GM19463 (cell line): Measurements from ENCODE around the gene SPAG4.
A peak's percentile ranks its signal among the peaks of the same experiment; 100 is the strongest.

Source experiments
- ATAC-seq: cut with Tn5 transposase; IDR thresholded peaks from one replicate; pipeline ENCODE4 v1.9.1; 2021; ENCODE audit warnings: mild to moderate bottlenecking, moderate library complexity; ENCODE audit not compliant: unreplicated experiment

The SPAG4 gene, protein sequence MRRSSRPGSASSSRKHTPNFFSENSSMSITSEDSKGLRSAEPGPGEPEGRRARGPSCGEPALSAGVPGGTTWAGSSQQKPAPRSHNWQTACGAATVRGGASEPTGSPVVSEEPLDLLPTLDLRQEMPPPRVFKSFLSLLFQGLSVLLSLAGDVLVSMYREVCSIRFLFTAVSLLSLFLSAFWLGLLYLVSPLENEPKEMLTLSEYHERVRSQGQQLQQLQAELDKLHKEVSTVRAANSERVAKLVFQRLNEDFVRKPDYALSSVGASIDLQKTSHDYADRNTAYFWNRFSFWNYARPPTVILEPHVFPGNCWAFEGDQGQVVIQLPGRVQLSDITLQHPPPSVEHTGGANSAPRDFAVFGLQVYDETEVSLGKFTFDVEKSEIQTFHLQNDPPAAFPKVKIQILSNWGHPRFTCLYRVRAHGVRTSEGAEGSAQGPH

DNA sequence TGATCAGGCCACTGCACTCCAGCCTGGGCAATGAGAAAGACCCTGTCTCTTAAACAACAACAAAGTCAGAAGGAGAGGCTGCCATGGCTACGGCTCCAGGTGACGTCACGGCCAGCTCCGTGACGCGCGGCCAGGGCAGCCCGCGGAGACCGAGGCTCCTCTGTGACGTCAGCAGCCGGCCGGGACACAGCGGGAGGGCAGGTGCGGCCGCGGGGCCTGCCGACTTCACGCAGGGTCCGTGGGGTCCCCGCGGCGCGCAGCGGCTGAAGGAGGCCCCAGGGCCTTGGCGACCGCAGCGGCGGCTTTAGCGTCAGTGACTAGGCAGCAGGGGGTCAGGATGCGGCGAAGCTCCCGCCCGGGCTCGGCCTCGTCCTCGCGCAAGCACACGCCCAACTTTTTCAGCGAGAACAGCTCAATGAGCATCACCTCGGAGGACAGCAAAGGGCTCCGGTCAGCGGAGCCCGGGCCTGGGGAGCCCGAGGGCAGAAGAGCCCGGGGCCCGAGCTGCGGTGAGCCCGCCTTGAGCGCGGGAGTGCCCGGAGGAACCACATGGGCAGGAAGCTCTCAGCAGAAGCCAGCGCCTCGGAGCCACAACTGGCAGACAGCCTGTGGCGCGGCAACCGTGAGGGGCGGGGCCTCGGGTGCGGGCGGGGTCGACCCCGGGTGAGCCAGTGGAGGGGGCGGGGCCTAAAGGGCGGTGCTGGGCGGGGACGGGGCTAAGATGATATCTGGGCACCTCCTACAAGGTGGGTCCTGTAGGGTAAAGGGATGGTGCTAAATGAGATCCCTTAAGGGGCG, at the start of gene SPAG4:
TSS of gene SPAG4 (plus strand) at position 163 of the 798 bp plus-strand sequence. CDS start at position 338, 175 bp downstream.
- peak; percentile 66 for ATAC-seq

DNA sequence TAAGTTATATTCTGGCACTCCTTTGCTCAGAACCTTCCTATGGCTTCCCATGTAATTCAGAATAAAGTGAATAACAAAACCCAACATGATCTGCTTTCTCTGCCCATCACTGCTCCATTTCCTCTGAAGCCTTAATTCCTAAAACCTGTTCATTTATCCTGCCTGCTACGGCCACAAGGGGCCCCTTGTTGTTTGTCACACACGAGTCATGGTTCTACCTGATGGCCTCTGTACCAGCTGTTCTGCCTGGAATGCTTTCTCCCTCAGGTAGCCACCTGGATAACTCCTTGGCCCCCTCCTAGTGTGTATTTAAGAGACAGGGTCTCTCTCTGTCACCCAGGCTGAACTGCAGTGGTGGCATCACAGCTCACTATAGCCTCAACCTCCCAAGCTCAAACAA, 47.0 kb upstream of the SPAG4 start:
- no peak for ATAC-seq

DNA sequence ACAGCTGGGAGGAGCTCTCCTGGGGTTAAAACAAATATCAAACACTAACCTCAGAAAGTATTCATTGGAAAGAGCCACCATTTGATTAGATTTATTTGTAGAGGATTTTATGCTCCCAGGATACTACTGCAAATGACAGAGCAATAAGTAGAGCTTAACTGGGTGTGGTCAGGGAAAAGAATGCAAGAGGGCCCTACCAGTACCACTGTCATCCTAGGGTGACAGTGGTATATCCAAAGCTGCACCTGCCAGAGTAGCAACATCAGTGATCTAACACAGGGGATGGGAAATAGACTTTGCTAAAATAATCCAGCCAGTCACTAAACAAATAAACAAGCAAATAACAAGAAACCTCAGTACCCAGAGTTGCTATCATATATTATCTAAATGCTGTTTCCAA, 44.1 kb upstream of the SPAG4 start:
- ATAC-seq = no peak

DNA sequence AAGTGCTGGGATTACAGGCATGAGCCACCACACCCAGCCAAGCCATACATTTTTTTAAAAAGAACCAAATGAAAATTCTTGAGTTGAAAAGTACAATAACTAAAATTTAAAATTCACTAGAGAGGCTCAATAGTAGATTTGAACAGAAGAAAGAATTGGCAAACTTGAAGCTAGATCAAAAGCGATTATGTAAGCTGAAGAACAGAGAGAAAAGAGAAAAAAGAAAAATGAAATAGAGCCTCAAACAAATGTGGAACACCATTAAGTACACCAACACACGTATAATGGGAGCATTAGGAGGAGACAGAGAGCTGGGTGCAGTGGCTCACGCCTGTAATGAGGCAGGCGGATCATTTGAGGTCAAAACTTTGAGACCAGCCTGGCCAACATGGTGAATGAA, 42.8 kb upstream of the SPAG4 start:
- ATAC-seq = no peak

DNA sequence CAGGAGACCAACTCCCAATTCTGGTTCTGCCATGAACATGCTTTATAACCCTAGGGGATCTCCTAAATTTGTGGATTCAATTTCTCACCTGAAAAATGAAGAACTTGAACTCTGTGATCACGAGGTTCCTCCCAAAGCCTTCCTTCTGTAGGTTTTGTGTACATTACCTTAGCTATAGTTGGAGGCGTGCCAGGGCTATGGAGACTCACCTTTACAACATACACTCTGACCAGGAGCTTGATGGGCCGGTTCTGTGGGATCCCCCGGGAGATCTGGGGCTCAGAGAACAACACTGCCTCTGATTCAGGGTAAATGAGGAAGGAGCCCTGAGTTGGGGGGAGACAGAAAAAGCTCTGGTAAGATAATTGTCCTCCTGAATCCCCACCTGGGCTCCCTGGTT, 39.7 kb upstream of the SPAG4 start:
- no peak for ATAC-seq

DNA sequence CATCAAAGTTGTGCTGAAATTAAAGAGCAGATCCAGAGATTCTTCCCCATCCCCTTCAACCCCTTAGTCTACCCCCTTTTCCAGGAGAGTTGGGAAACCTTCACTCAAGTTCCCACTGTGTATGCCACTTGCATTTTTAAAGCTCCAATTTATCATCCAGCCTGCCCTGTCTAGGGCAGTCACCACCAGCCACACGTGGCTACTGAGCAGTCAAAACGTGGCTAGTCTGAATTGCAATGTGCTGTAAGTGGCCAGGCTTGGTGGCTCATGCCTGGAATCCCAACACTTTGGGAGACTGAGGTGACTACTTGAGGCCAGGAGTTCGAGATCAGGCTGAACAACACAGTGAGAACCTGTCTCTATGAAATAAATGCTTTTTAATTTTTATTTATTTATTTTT, 38.8 kb upstream of the SPAG4 start:
- no peak for ATAC-seq

DNA sequence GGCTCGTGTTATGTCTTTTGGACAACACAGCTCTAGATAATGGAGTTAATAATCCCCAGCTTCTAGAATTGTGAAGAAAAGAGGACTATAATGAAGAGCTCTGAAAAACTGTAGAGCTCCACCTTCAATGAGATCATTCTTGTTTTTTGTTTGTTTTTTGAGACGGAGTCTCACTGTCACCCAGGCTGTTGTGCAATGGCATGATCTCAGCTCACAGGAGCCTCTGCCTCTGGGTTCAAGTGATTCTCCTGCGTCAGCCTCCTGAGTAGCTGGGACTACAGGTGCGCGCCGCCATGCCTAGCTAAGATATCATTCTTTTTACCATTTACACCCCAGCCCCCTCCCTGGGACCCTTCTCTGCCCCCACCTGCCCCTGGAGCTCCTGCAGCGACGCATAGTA, 37.2 kb upstream of the SPAG4 start:
- no peak for ATAC-seq

DNA sequence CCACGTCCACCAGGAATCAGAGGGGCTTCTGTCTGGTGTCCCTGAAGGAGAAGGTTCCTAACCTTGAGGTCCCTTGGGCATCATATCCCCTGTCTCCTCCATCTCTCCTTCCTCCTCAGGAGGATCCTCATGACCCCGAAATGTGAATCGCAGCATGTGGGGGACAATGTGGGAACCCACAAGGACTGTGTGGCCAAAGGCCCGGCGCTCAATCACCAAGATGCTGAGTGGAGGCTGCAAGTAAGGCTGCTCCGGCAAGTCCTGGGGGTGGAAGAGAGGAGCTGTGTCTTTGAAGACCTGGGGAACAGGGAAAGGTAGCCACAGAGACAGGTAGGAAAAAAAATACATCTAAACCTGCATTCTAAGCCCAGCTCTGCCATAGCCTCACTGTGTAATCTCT, 36.4 kb upstream of the SPAG4 start:
- ATAC-seq = no peak

DNA sequence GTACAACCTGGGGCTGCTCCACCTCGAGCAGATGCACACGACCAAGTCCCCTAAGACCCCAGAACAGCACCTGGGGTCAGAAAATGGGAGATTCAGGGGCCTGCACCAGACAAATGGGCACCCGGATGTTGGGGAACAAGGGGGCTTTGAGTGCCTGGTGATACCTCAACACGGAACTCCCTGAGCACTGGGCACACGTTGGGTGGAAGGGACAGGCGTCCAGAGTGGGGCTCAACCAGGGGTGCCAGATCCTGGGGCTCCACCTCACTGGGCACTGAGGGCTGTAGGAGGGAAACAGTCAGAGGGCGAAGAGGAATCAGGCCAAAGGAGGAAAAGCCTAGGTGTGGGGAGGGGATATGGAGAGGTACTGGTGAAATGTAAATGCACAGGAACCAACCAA, 33.5 kb upstream of the SPAG4 start:
- no peak for ATAC-seq

DNA sequence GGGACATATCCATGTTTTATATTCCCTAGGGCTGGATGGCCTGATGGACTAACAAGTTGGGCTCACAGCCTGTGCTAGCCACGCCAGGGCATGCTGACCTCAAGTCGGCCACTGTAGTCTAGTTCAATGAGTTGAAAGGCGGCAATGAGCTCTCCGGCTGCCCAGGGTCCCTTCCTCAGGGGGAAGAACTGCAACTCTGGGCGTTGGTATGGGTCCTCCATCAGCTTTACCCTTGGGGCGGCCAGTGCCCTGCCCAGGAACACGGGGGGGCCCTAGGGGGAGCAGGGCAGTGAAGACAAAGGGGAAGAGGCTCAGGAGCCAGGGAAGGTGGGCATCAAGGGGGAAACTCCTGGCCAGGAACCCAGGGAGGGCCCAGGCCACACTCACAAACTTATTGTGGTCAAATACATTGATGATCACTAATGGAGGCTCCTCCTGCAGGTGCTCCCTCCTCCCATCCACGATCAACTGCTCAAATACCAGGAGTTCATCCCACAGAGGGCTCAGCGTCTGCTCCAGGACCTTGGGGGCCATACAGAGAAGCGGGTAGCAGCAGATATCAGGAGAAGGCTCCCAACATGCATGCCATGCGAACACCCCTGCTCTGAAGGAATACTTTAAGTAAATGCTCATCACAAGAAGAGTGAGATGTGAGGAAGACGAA, 32.8 kb upstream of the SPAG4 start:
- ATAC-seq = no peak

DNA sequence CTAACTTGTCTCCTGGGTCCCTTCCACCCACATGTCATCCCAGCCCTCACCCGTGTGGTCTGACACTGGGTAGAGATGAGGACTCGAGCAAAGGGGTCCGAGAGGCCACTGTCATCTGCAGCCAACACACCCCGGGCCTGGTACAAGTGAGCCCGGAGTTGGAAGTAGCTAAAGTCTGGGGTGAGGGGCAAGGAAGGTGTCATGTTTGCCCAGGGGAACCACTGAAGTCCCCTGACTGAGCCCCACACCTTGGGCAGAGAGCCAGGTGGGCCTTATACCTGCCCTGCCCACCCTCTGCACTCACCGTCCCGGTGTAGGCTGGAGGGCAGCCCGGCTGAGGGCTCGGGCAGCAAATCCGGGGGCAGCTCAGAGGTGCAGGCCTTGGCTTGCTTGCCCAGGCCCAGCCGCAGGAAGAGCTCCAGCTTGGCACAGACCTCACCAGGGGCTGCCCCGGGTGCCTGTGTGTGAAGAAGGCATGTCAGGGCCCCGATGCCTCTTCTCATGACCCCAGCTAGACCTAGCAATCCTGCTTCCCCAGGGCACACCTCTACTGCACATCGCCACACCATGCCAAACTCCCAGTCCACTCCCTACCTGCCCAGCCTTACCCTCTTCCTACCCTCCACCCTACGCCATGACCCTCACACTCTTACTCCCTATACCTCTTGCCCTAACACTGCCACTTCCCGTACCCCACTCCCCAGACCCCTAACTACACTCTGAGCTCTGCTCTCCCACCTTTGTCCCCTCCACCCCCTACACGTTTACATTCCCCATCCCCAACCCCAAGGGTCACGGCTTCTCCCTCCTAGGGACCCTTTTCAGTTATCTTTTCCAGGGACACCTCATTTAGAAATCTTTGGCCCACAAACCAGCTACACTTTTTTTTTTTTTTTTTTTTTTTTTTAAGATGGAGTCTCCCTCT, 31.7 kb upstream of the SPAG4 start:
- ATAC-seq = no peak

DNA sequence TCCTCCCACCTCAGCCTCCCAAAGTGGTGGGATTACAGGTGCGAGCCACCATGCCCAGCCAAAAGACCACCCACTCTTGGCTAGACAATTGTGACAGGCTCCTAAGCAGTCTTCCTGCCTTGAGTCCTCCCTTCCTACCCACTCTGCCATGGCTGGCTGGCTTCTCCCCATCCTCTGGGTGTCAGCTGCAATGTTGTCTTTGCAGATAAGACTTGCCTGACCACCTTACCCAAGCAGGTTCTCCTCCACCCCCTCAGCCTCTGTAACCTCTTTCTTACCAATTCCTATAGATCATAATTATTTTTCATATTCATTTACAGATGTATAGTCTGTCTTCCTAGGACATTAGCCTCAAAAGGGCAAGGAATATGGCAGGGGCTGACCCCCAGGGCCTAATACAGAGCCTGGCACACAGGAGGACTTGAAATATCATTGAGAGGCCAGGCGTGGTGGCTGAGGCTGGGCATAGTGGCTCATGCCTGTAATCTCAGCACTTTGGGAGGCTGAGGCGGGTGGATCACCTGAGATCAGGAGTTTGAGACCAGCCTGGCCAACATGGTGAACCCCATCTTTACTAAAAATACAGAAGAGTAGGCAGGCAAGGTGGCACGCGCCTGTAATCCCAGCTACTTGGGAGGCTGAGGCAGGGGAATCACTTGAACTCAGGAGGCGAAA, 28.7 kb upstream of the SPAG4 start:
- ATAC-seq = no peak

DNA sequence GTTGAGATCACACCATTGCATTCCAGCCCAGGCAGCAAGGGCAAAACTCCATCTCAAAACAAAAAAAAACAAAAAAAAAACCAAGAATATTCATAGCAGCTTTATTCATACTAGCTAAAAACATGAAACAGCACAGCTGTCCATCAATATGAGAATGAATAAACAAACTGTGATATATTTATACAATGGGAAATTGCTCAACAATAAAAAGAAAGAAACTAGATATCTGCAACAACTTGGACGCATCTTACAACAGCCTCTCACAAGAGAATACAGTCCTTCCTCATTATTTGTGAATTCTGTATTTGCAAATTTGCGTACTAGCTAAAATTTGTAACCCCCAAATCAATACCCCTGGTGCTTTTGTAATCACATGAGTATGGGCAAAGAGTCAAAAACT, 28.2 kb upstream of the SPAG4 start:
- ATAC-seq = no peak

DNA sequence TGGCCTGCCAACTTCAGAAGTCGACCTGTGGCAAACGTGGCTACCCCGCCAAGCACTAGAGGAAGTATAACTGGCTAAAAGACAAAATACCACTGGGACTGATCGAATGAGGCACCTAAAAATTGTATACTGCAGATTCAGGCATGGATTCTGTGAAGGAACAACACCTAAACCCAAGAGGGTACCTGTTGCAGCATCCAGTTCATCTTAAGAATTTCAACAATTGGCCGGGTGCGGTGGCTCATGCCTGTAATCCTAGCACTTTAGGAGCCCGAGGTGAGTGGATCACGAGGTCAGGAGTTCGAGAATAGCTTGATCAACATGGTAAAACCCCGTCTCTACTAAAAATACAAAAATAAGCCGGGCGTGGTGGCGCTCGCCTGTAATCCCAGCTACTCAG, 27.2 kb upstream of the SPAG4 start:
- ATAC-seq = no peak

DNA sequence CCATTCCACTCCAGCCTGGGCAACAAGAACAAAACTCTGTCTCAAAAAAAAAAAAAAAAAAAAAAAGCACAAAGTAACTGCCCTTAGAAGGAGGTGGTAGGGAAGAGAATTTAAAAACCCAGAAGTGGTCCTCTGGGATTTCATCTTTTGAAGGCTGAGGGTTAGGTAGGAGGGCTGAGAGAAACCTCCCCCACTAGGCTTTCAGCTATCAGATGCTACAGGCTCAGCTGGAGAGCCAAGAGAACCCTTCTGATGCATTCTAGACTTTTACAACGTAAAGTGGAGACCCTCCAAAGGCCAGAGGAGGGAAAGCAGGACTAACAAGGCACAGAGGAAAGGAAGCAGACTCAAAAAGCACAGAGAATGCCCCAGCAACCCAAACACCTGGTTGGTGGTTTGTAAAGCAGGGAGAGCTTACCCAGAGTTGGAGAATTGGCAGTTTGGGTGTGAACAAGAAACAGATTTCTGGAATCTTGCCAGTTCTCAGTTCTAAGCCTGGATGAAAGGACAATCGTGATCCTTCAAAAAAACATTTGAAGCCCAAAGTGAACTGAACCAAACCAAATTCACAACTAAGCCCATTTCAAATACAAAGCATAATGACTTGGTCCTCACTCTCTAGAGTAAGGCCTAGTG, 23.2 kb upstream of the SPAG4 start:
- ATAC-seq = no peak

DNA sequence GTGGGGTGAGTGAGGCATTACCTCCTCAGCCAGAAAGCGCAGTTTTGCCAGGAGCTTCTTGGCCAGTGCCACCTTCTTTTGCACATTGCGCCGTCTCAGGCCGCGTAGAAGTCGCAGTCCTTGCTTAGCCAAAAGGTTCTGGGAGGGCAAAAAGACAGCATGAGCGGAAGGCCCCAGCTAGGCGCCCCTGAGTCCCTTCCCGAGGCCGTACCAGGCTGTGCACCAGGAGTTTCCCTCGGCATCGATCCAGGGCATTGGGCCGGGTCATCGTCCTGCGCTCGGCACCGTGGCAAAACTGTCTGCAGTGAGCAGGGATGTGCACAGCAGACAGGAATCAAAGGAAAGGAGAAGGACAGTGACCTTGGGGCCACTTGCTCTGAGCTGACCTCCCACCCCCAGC, 20.2 kb upstream of the SPAG4 start:
- no peak for ATAC-seq

DNA sequence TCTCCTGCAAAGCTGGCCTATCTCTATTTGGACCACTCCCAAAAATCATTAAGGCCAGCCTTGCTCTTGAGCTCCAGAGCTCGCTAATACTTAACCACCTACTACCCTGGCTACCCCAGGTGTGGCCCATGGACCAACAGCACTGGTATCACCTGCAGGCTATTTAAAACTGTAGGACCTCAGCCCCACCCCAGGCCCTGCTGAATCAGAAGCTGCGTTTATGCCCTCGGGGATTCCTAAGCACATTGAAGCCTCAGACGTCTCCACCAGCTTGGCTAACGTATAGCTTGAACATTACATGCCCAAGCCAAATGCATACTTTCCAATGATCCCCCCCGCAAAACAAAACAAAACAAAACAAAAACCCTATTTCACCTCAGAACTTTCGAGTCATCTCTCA, 19.7 kb upstream of the SPAG4 start:
- no peak for ATAC-seq

DNA sequence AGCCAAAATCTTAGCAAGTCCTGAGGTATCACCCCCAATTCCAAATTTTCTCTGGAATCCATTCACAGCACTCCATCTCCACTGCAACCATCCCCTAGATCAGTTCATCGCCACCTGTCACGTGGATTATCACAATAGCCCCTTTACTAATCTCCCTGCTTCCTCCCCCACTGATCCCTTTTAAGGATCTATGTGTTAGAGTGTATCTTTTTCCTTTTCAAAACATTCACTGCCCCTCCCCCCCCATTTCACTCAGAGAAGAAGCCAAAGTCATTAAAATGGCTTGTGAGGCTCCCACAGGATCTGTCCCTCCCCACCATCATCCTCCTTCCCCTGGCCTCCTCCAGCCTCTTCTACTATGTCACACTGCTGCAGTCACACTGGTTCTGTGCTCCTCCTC, 18.4 kb upstream of the SPAG4 start:
- no peak for ATAC-seq

DNA sequence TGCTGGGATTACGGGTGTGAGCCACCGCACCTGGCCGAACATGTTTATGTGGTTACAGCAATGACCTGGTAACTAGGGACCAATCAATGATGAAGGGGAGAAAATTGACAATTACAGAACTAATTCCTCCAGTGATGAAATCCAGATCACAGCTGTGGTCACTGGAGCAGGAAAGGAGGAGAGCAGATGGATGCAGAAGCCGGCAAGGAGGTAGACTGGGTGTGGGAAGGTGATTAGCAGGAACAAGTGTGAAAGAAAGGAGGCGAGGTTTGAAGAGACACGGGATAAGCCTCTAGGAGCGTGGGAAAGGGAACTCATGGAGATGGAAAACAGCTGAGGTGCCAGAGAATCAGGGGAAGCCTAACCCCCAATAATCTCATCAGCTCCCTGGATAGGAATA, 17.2 kb upstream of the SPAG4 start:
- ATAC-seq = no peak
